GM12878 (cell line): Measurements from ENCODE around the gene PTCH2.

Source experiments
- CBX5 ChIP-seq: sonication (generic); IDR thresholded peaks from 2 replicates; pipeline ENCODE4 v1.6.1; 2016; ENCODE audit warnings: low read depth, moderate library complexity, mild to moderate bottlenecking, inconsistent platforms
- ETV6 ChIP-seq, 2 experiments: fragments of 450-650 bp in 1 of 2; IDR thresholded peaks in 1 of 2; conservative IDR thresholded peaks in 1 of 2; 2 replicates each; pipeline ENCODE4 v1.6.1; 2014; ENCODE audit warnings: antibody characterized with exemption in 1 of 2, borderline replicate concordance in 1 of 2, low read depth in 1 of 2, mild to moderate bottlenecking in 1 of 2, moderate library complexity in 1 of 2
- MAX ChIP-seq: IDR thresholded peaks from 2 replicates; pipeline ENCODE4 v1.6.1; 2012; ENCODE audit warnings: low read depth, low read length, improper control_type of control experiment
- PKNOX1 ChIP-seq: fragments of 450-650 bp; IDR thresholded peaks from 2 replicates; pipeline ENCODE4 v1.6.1; 2016; ENCODE audit warnings: mild to moderate bottlenecking
- POLR2A ChIP-seq: IDR thresholded peaks from 2 replicates; pipeline ENCODE4 v1.6.1; 2011; ENCODE audit warnings: low read depth, mild to moderate bottlenecking, low read length
- POLR2AphosphoS2 ChIP-seq: IDR thresholded peaks from 2 replicates; pipeline ENCODE4 v1.6.1; 2011; ENCODE audit warnings: low read depth, mild to moderate bottlenecking, low read length, improper control_type of control experiment, moderate library complexity
- SMC3 ChIP-seq: IDR thresholded peaks from 2 replicates; pipeline ENCODE4 v1.6.1; 2011; ENCODE audit warnings: low read length, improper control_type of control experiment, borderline replicate concordance
- SP1 ChIP-seq: IDR thresholded peaks from one replicate; pipeline ENCODE4 v1.6.1; 2011; ENCODE audit warnings: low read depth, low read length
- YY1 ChIP-seq: IDR thresholded peaks from 2 replicates; pipeline ENCODE4 v1.6.1; 2011; ENCODE audit warnings: low read depth, mild to moderate bottlenecking, low read length
- ZBTB40 ChIP-seq: fragments of 450-650 bp; IDR thresholded peaks from 2 replicates; pipeline ENCODE4 v1.6.1; 2016; ENCODE audit warnings: mild to moderate bottlenecking, moderate library complexity, borderline replicate concordance
- ZNF274 ChIP-seq: IDR thresholded peaks from one replicate; pipeline ENCODE4 v1.8.0; 2011; ENCODE audit not compliant: insufficient read length, insufficient read depth

GRCh38 chr1:44811234-44811633 lies 31.8 kb downstream of the PTCH2 start:
- TF ChIP-seq PKNOX1 (no peak), MAX (no peak), SMC3 (no peak), ZBTB40 (no peak), CBX5 (no peak), ZNF274 (no peak), POLR2A (no peak), SP1 (no peak), POLR2AphosphoS2 (no peak), YY1 (no peak), ETV6 (conservative IDR thresholded peaks at IDR 0.05 in 1 of 2, IDR thresholded peaks at IDR 0.05 in 1 of 2; ENCODE audit: borderline replicate concordance in 1 of 2, low read depth in 1 of 2) (no peak)
